Lung microvascular endothelial cell (primary cell): ENCODE results near the gene LTBP4. TPM values are rescaled to one million over a fixed set of nuclear protein-coding genes. Genes with fewer than 3 reads are reported as not detected.
"Not testable (repeated sequence)": the region's sequence is repeated elsewhere in the genome, so short reads cannot be mapped to it uniquely, and the experiment has no call there.

Experiments used
- DNase-seq, 2 donors: peaks; one replicate each; pipeline versions ENCODE4 v3.0.0 to v3.0.0-alpha.2; 2010; ENCODE audit warnings: low read depth in 2 of 2
- total RNA-seq: library from RNA; depleted of rRNA; stranded (reverse); fragments of >200 nt; gene quantifications from 2 replicates; pipeline ENCODE4 v1.2.1, GENCODE V29; 2014

LTBP4 gene
- total RNA-seq, 1 donor from 2014 or later = 54.4 TPM

DNA sequence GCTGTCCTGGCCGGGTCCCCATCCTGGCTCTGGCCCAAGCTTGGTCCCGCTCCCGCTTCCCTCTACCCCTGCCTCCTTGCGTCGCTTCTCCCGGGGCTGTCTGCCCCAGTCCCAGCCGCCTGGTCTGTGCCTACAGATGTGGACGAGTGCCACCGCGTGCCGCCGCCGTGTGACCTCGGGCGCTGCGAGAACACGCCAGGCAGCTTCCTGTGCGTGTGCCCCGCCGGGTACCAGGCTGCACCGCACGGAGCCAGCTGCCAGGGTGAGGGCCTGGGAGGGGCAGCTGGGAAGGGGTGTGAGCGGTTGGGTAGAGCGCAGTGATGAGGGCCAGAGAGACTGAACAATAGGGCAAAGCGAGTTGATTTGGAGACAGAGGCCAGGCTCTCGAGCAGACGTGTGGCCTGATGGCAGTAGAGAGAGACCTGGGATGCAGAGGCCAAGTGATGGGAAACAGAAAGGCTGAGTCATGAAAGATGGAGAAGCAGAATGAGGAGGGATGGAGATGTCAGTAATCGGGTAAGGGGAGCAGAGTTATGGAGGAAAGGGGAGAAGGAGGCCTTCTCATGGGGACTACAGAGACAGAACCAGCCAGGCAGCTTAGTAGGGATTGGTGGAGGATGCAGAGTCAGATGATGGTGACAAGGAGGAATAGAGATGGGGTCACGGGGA, 9.4 kb downstream of the LTBP4 start:
- peak; percentile 28 to 33 for DNase-seq

DNA sequence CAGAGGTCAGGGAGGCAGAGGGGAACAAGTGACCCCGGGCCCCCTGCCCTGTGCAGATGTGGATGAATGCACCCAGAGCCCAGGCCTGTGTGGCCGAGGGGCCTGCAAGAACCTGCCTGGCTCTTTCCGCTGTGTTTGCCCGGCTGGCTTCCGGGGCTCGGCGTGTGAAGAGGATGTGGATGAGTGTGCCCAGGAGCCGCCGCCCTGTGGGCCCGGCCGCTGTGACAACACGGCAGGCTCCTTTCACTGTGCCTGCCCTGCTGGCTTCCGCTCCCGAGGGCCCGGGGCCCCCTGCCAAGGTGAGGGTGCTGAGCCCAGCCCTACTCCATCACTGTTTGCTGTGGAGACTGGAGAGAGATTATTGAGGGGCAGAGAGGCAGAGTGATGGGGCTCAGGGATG, 9.9 kb downstream of the LTBP4 start:
- no peak for DNase-seq

DNA sequence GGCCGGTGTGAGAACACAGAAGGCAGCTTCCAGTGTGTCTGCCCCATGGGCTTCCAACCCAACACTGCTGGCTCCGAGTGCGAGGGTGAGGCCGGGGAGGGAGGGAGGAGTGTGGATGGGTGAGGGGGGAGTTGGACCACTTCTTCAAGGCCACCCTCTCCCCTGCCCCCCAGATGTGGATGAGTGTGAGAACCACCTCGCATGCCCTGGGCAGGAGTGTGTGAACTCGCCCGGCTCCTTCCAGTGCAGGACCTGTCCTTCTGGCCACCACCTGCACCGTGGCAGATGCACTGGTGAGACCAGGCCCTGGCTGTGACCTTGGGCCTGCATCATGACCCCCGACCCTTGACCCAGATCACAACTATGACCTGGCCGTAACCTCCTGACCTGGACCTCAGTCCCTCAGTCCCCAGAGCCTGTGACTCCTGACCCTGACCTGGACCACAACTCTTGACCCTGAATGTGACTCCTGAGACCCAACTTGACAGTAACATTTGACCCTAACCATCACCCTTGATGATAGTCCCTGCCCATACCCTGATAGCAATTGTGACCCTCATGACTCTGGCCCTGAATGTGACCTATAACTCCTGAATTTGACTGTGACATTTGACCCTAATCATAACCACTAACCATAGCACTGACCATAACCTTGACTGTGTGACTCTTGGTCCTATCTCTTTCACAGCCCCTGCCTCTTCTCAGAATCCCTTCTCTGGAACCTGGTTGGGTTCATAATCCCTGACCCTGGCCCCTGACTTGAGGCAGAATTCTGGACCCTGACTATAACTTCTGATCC, 10.9 kb downstream of the LTBP4 start:
- DNase-seq = no peak

DNA sequence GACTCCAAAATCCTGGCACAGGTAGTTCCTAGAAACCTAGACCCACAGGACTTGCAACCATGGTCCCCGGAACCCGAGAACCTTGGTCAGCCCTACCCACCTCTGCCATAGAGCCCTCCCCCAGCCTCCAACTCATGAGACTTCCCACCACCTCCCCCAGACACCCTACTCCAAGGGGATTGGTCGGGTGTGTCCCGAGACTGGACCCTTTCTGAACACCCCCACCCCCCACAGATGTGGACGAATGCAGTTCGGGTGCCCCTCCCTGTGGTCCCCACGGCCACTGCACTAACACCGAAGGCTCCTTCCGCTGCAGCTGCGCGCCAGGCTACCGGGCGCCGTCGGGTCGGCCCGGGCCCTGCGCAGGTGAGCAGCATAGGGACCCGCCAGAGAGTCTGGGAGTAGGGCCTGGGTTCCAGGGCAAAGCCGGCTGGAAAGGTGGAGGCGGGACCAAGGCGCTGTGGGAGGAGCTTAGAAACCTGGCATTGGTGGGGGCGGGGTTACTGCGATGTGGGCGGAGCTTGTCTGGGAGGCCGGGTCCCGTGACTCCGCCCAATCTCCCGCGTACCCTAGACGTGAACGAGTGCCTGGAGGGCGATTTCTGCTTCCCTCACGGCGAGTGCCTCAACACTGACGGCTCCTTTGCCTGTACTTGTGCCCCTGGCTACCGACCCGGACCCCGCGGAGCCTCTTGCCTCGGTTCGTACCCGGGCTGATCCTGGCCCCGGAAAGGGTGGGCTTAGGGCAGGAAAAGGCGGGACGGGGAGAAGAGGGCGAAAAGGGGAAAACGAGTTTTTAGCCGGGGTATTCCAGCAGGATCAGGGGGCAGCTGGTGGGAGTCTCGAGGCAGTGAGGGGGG, 11.9 kb downstream of the LTBP4 start:
- DNase-seq = peak; percentile 55 to 67

DNA sequence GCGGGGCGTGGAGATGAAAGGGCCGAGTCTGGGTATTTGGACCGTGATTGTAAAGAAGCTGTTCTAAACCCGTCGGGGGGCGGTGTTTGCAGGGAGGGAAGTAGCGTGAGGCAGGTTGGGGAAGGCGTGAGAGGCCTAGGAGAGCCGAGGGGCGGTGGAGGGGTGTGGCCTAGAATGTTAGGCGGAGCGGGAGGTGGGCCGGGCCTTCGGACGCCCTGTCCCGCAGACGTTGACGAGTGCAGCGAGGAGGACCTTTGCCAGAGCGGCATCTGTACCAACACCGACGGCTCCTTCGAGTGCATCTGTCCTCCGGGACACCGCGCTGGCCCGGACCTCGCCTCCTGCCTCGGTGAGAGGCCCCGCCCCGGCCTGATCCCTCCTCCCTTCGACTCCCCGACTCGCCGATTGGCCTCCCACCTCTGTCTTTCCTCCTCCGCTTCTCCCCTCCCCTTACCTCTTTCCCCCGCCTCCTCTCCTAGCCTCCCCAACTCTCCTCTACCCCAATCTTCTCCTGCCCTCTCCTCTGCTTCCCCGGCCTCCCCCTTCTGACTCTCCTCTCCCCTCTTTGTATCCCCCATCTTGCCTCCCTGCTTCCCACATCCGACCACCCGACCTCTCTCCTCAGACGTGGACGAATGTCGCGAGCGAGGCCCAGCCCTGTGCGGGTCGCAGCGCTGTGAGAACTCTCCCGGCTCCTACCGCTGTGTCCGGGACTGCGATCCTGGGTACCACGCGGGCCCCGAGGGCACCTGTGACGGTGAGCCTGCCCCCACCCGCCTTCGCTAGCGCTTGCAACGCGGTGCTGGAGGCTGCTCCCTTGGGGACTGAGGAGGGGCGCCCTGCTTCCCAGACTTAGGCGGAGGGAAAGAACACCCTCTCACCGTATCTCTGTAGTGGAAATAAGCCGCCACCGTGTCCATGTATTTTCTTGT, 12.8 kb downstream of the LTBP4 start:
- peak; percentile 54 to 80 for DNase-seq

DNA sequence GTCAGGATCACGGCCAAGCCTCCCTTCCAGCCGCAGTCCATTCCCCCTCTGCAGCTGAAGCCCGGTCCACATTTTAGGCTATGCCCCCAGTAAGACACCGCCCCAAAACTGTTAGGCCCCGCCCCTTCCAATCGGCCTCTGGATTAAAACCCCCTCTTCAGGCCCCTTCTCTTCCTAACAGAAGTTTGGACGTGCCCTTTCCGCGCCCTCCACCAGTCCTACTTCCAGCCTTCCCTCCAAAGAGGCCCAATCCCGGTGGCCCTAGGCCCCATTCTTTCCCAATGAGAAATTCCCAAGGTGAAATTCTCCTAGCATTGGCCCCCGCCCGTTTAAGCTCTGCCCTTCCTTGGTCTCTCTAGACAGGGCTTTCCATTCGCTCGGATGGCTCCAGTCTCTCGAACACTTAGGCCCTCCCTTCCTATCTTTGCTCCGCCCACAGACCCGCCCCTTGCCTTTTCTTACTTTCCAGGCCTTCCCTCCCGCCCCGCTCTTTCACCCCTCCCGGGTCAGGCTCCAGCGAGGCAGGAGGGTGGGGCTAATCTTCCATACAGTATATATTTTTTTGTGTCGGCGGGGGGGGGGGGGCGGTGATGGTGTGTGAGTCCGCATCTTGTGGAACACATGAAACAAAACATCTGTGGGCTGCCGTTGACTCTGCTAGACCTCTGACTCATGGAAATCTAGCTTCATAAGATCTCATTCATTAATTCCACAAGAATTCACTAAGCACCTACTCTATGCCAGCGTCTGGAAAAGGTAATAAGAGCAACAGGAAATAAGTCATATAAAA, 13.6 kb downstream of the LTBP4 start:
- peak in 1 of 2 donors; percentile 90 for DNase-seq

DNA sequence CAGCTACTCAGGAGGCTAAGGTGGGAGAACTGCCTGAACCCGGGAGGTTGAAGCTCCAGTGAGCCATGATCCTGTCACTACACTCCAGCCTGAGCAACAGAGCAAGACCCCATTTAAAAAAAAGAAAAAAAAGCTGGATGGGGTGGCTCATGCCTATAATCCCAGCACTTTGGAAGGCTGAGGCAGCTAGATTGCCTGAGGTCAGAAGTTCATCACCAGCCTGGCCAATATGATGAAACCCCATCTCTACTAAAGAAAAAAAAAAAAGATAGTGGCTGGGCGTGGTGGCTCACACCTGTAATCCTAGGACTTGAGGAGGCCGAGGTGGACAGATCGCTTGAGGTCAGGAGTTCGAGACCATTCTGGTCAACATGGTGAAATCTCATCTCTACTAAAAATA, 15.0 kb downstream of the LTBP4 start:
- DNase-seq = no peak

DNA sequence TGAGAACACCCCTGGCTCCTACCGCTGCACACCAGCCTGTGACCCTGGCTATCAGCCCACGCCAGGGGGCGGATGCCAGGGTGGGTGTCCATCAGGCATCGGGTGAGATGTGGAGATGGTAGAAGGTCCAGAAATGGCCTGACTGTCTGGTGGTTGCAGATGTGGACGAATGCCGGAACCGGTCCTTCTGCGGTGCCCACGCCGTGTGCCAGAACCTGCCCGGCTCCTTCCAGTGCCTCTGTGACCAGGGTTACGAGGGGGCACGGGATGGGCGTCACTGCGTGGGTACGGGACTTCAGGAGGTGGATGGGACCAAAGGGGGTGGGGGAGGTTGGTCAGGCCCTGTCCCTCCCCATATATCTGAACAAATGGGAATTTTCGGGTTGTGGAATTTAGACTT, 15.8 kb downstream of the LTBP4 start:
- DNase-seq = no peak

DNA sequence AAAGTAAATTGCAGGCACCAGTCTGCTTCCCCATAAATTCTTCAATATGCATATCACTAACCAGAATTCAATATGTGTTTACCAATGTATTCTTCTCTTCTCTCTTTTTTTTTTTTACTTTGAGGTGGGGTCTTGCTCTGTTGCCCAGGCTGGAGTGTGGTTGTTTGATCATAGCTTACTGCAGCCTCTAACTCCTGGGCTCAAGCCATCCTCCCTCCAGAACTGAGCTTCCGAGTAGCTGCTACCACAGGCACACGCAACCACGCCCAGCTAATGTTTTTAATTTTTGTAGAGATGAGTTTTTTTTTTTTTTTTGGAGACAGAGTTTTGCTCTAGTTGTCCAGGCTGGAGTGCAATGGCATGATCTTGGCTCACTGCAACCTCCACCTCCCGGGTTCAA, 16.8 kb downstream of the LTBP4 start:
- DNase-seq = no peak

DNA sequence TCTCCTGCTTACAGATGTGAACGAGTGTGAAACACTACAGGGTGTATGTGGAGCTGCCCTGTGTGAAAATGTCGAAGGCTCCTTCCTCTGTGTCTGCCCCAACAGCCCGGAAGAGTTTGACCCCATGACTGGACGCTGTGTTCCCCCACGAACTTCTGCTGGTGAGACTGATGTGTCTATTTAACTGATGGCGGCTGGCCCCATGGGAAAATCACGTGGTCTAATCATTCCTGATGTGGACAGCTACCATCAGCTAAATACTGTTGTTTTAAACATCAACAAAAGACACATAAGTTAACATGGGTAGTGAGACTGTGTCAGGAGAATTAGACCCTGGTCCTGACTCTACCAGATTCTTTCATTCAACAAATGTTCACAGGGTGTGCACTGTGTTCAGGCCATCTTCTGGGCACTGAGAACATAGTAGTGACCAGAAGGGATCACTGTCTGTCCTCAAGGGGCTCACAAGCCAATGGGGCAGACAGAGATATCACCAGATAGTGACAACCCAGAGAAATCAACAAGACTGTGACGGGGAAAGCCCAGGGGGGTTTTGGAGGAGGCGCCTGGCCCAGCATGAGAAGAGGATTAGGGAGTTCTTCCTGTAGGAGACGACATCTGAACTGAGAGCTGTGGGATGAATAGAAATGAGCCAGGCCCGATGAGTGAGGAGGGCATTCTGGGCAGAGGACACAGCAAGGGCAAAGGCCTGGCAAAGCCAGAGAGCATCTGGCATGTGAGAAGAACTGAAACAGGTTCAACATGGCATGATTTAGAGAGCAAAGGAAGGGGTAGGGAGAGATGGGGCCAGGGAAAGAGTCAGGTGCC, 18.4 kb downstream of the LTBP4 start:
- no peak for DNase-seq

DNA sequence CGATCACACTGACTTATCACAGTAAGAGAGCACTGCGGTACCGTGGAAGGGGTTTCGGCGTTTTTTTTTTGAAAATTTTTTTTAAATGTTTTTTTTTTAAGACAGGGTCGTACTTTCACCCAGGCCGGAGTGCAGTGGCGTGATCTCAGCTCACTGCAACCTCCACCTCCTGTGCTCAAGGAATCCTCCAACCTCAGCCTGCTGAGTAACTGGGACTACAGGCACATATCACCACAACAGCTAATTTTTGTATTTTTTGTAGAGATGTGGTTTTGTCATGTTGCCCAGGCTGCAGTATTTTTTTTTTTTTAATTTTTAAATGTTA, 19.0 kb downstream of the LTBP4 start:
- no peak for DNase-seq

DNA sequence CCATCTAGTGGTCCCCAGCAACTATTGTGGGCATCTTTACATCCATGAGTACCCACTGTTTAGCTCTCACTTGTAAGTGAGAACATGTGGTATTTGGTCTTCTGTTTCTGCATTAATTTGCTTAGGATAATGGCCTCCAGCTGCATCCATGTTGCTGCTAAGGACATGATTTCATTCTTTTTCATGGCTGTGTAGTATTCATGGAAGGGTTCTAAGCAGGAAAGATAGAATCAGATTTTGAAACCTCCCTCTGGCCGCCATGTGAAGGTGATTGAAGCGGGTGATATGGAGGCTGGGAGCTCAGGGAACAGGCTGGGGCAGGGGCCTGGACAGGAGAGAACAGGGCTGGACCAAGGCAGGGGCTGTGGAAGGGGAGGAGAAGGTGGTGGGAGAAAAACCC, 20.1 kb downstream of the LTBP4 start:
- no peak for DNase-seq

DNA sequence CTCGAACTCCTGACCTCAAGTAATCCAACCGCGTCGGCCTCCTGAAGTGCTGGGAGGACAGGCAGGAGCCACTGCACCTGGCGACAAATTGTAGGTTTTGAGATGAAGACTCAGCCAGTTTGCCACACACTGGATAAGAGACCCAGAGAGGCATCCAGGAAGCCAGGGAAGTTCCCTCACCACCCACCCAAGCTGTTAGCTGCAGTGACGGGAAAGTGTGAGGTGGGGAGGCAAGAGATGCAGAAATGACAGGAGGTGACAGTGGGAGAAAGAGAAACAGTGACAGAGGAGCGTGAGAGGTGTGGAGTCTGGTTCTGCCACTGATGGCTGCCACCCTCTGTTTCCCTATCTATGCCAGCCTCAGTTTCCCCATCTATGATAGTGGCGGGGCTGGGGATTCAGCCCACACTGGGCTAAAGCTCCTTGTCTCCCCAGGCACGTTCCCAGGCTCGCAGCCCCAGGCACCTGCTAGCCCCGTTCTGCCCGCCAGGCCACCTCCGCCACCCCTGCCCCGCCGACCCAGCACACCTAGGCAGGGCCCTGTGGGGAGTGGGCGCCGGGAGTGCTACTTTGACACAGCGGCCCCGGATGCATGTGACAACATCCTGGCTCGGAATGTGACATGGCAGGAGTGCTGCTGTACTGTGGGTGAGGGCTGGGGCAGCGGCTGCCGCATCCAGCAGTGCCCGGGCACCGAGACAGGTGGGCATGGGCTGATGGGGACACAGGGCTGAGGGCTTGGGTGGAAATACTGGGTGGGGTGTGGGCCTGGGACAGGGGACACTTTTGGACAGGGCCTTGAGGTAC, 21.0 kb downstream of the LTBP4 start:
- DNase-seq = no peak

DNA sequence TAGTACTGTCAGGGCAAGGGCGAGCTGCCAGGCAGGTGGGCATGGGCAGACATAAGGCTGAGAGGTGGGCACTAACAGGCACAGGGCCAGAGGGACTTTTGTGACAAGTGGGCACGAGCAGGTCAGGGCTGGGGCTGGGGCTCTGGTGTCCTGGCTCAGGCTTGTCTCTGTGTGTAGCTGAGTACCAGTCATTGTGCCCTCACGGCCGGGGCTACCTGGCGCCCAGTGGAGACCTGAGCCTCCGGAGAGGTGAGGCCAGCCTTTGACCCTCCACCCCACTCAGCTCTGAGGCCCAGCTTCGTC, 21.6 kb downstream of the LTBP4 start:
- no peak for DNase-seq

DNA sequence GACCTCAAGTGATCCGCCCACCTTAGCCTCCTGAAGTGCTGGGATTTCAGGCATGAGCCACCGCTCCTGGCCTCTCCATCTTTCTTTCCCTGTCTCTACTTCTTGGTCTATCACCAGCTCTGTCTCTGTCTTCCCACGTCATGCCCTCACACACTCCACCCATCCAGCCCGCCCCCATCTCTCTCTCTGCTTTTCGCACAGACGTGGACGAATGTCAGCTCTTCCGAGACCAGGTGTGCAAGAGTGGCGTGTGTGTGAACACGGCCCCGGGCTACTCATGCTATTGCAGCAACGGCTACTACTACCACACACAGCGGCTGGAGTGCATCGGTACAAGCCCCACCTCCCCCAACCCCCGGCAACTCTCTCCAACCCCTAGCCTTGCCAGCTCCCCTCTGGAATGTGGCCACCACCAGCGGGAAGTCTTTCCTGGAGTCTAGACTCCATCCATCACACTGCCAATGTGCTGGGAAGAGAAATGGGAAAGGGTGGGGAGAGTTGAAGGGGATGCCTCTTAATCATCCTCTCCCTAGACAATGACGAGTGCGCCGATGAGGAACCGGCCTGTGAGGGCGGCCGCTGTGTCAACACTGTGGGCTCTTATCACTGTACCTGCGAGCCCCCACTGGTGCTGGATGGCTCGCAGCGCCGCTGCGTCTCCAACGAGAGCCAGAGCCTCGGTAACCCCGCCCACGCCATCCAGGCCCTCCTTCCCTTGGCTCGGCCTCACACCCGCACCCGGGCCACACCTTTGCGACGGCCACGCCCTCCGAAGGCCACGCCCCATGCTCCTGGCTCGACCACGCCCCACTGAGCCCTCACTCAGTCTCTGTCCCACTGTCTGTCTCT, 22.5 kb downstream of the LTBP4 start:
- peak in 1 of 2 donors; percentile 43 for DNase-seq

DNA sequence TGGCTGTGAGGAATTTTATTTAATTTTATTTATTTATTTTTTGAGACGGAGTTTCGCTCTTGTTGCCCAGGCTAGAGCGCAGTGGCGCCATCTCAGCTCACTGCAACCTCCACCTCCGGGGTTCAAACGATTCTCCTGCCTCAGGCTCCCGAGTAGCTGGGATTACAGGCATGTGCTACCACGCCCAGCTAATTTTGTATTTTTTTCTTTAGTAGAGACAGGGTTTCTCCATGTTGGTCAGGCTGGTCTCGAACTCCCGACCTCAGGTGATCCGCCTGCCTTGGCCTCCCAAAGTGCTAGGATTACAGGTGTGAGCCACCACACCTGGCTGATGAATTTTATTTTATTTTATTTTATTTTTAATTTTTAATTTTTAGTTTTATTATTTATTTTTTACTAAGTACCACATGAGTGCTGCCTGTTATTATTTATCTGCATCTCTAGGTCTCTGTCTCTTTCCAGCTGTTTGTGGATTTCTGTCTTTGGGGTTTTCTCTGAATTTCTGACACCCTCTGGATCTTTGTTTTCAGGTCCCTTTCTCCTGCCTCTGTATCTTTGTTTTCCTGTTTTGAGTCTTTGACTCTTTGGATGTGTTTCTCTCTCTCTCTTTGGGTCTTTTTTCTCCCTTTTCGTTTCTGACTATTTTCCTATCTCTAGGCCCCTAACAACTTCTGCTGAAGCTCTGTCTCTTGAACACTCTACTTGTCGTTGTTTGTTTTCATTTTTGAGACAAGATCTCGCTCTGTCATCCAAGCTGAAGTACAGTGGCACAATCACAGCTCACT, 23.4 kb downstream of the LTBP4 start:
- DNase-seq = not testable (repeated sequence)
